Endothelial cell (in vitro differentiated cells): ENCODE results near the gene ERVH48-1. TPM values are rescaled to one million over a fixed set of nuclear protein-coding genes. Genes with fewer than 3 reads are reported as not detected.
"Not testable (repeated sequence)": the region's sequence is repeated elsewhere in the genome, so short reads cannot be mapped to it uniquely, and the experiment has no call there.

ENCODE experiments used
- DNase-seq: peaks from one replicate; pipeline ENCODE4 v3.0.0; 2021; ENCODE audit warnings: low spot score
- H3K27ac Mint-ChIP-seq: one replicate; pipeline ENCODE4 v1.8.0; 2021; ENCODE audit warnings: mixed read lengths, inconsistent platforms; ENCODE audit not compliant: unreplicated experiment
- H3K27me3 Mint-ChIP-seq: one replicate; pipeline ENCODE4 v1.8.0; 2021; ENCODE audit warnings: mild to moderate bottlenecking, moderate library complexity, mixed read lengths, inconsistent platforms; ENCODE audit not compliant: unreplicated experiment
- H3K36me3 Mint-ChIP-seq: one replicate; pipeline ENCODE4 v1.8.0; 2021; ENCODE audit warnings: mild to moderate bottlenecking, low read depth, mixed read lengths, inconsistent platforms; ENCODE audit not compliant: unreplicated experiment
- H3K4me1 Mint-ChIP-seq: one replicate; pipeline ENCODE4 v1.8.0; 2021; ENCODE audit warnings: mild to moderate bottlenecking, mixed read lengths, inconsistent platforms; ENCODE audit not compliant: unreplicated experiment
- H3K4me3 Mint-ChIP-seq: one replicate; pipeline ENCODE4 v1.8.0; 2021; ENCODE audit warnings: mild to moderate bottlenecking, mixed read lengths, inconsistent platforms; ENCODE audit not compliant: unreplicated experiment
- H3K9me3 Mint-ChIP-seq: one replicate; pipeline ENCODE4 v1.8.0; 2021; ENCODE audit warnings: mixed read lengths, inconsistent platforms; ENCODE audit not compliant: unreplicated experiment
- total RNA-seq: library from RNA; stranded (reverse); fragmentation: NEBNext Ultra II Directional; extraction: Animal tissue kit (Norgen Biotek cat#: 25700); gene quantifications from one replicate; pipeline ENCODE4 v1.2.1, GENCODE V29; 2021; ENCODE audit not compliant: unreplicated experiment
- TF ChIP-seq, protein P1 (sequence below): fragments of 200-600 bp; sonication (generic); IDR thresholded peaks from one replicate; pipeline ENCODE4 v1.5.0; 2021; ENCODE audit warnings: antibody characterized with exemption; ENCODE audit not compliant: unreplicated experiment

ERVH48-1 gene
- total RNA-seq, 1 donor from 2014 or later: 20.5 TPM

GRCh38 chr21:42933973-42934372 lies 8.5 kb upstream of the ERVH48-1 start:
- not testable (repeated sequence) for H3K27ac Mint-ChIP-seq, H3K9me3 Mint-ChIP-seq, DNase-seq, H3K4me3 Mint-ChIP-seq, H3K36me3 Mint-ChIP-seq, H3K27me3 Mint-ChIP-seq
- peaks cover 29% of the 10 kb centered on the region for H3K4me1 Mint-ChIP-seq

- not testable (repeated sequence) for H3K4me3 Mint-ChIP-seq, DNase-seq, H3K27me3 Mint-ChIP-seq, H3K27ac Mint-ChIP-seq, H3K9me3 Mint-ChIP-seq, H3K36me3 Mint-ChIP-seq
- H3K4me1 Mint-ChIP-seq: peaks cover 29% of the 10 kb centered on the region
Measured at GRCh38 chr21:42933137-42933970, 7.9 kb upstream of the ERVH48-1 start.

- peaks cover 21% of the 10 kb centered on the region for H3K4me1 Mint-ChIP-seq
- not testable (repeated sequence) for H3K9me3 Mint-ChIP-seq, H3K27ac Mint-ChIP-seq, H3K27me3 Mint-ChIP-seq, H3K4me3 Mint-ChIP-seq, H3K36me3 Mint-ChIP-seq, DNase-seq
Measured at GRCh38 chr21:42932378-42933136, 7.1 kb upstream of the ERVH48-1 start.

GRCh38 chr21:42931560-42932235 lies 6.3 kb upstream of the ERVH48-1 start:
- H3K4me3 Mint-ChIP-seq: no peak overlapping the region
- H3K4me1 Mint-ChIP-seq: peaks cover 12% of the 10 kb centered on the region
- peak overlapping the region; percentile 24 for H3K27ac Mint-ChIP-seq
- H3K27me3 Mint-ChIP-seq: no peaks in the 10 kb centered on the region
- DNase-seq: no peak
- TF ChIP-seq, protein P1, sequence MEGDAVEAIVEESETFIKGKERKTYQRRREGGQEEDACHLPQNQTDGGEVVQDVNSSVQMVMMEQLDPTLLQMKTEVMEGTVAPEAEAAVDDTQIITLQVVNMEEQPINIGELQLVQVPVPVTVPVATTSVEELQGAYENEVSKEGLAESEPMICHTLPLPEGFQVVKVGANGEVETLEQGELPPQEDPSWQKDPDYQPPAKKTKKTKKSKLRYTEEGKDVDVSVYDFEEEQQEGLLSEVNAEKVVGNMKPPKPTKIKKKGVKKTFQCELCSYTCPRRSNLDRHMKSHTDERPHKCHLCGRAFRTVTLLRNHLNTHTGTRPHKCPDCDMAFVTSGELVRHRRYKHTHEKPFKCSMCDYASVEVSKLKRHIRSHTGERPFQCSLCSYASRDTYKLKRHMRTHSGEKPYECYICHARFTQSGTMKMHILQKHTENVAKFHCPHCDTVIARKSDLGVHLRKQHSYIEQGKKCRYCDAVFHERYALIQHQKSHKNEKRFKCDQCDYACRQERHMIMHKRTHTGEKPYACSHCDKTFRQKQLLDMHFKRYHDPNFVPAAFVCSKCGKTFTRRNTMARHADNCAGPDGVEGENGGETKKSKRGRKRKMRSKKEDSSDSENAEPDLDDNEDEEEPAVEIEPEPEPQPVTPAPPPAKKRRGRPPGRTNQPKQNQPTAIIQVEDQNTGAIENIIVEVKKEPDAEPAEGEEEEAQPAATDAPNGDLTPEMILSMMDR: no peak
- H3K36me3 Mint-ChIP-seq: no peaks in the 10 kb centered on the region
- H3K9me3 Mint-ChIP-seq: no peaks in the 10 kb centered on the region

DNA sequence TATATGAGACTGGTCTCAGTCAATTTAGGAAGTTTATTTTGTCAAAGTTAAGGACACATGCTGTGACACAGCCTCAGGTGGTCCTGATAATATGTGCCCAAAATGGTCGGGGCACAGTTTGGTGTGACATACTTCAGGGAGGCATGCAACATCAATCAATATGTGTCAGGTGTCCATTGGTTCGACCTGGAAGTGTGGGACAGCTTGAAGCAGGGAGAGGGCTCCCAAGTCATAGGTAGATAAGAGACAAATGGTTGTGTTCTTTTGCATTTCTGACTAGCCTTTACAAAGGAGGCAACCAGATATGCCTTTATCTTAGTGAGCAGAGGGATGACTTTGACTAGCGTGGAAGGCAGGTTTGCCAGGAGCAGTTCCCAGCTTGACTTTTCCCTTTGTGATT lies 4.5 kb upstream of the ERVH48-1 start:
- Mint-ChIP-seq H3K27ac (peak overlapping the region; percentile 66), H3K4me3 (no peak overlapping the region), H3K36me3 (no peaks in the 10 kb centered on the region), H3K27me3 (peaks cover 2% of the 10 kb centered on the region), H3K9me3 (no peaks in the 10 kb centered on the region), H3K4me1 (peaks cover 8% of the 10 kb centered on the region)
- TF ChIP-seq, protein P1: no peak
- no peak for DNase-seq

DNA sequence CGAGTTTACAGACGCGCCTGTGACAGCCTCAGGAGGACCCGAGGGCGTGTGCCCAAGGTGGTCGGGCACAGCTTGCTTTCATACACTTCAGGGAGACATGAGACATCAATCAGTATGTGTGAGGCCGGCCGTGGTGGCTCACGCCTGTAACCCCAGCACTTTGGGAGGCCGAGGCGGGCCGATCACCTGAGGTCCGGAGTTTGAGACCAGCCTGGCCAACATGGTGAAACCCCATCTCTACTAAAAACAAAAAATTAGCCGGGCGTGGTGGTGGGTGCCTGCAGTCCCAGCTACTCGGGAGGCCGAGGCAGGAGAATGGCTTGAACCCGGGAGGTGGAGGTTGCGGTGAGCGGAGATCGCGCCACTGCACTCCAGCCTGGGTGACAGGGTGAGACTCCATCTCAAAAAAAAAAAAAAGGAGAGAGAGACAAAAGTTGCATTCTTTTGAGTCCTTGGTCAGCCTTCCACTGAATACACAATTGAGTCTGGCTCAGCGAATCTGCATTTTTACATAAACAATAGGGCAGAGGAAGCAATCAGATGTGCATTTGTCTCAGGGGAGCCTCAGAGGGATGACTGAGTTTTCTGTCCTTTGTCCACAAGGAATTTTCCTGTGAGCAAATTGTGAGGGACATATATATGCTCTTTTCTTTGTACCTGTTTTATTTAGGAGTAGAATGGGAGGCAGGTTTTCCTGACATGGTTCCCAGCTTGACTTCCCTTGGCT lies 2.2 kb upstream of the ERVH48-1 start:
- not testable (repeated sequence) for H3K4me3 Mint-ChIP-seq, DNase-seq, H3K27me3 Mint-ChIP-seq, H3K9me3 Mint-ChIP-seq, H3K36me3 Mint-ChIP-seq, H3K27ac Mint-ChIP-seq
- peaks cover 18% of the 10 kb centered on the region for H3K4me1 Mint-ChIP-seq
